Measurements from ENCODE around the gene HIPK1.
"Not testable (repeated sequence)": the region's sequence is repeated elsewhere in the genome, so short reads cannot be mapped to it uniquely, and the experiment has no call there.

The HIPK1 gene

GRCh38 chr1:113943028-113943811, 14.1 kb downstream of the HIPK1 start:
- no peak for DNase-seq

- no peak for DNase-seq
Observed at GRCh38 chr1:113945329-113945728, 16.2 kb downstream of the HIPK1 start.

GRCh38 chr1:113946112-113946511, 17.0 kb downstream of the HIPK1 start:
- no peak for DNase-seq

- no peak for DNase-seq
Observed at GRCh38 chr1:113946678-113947387, 17.7 kb downstream of the HIPK1 start.

GRCh38 chr1:113947388-113948107, 18.4 kb downstream of the HIPK1 start:
- no peak for DNase-seq

- DNase-seq: not testable (repeated sequence)
Observed at GRCh38 chr1:113948151-113948550, 19.0 kb downstream of the HIPK1 start.

- DNase-seq: no peak
Observed at GRCh38 chr1:113949007-113949406, 19.9 kb downstream of the HIPK1 start.

- no peak for DNase-seq
Observed at GRCh38 chr1:113950908-113951307, 21.8 kb downstream of the HIPK1 start.

- DNase-seq: no peak
Observed at GRCh38 chr1:113951719-113952118, 22.6 kb downstream of the HIPK1 start.

GRCh38 chr1:113957984-113958383, 28.9 kb downstream of the HIPK1 start:
- no peak for DNase-seq

- no peak for DNase-seq
Observed at GRCh38 chr1:113958691-113959090, 29.6 kb downstream of the HIPK1 start.

- DNase-seq: no peak
Observed at GRCh38 chr1:113963281-113963906, 34.3 kb downstream of the HIPK1 start.

GRCh38 chr1:113965703-113966412, 36.7 kb downstream of the HIPK1 start:
- no peak for DNase-seq

- DNase-seq: no peak
Observed at GRCh38 chr1:113972954-113973353, 43.8 kb downstream of the HIPK1 start.

GRCh38 chr1:113975211-113975895, 46.2 kb downstream of the HIPK1 start:
- no peak for DNase-seq

GRCh38 chr1:113976609-113977278, 47.6 kb downstream of the HIPK1 start:
- no peak for DNase-seq

GRCh38 chr1:113977906-113978305, 48.8 kb downstream of the HIPK1 start:
- no peak for DNase-seq

GRCh38 chr1:113978863-113979702, 50.0 kb downstream of the HIPK1 start, which contains the start of gene OLFML3:
Gene OLFML3 (plus strand): TSS chr1:113979474. CDS start chr1:113979517, 43 bp downstream.
- DNase-seq: peak in 43 of 56 donors; percentile 8 to 90 (median 53)

- peak in 4 of 56 donors; percentile 6 to 22 (median 14) for DNase-seq
Observed at GRCh38 chr1:113980110-113980509, 51.0 kb downstream of the HIPK1 start.
